HPDE6-E6E7 (cell line): Measurements from ENCODE around the gene NCEH1.
A peak's percentile ranks its signal among the peaks of the same experiment; 100 is the strongest.

Experiments
- DNase-seq: peaks from one replicate; pipeline ENCODE4 v3.0.0; 2011; ENCODE audit warnings: missing footprints; ENCODE audit errors: extremely low spot score

NCEH1 gene

DNA sequence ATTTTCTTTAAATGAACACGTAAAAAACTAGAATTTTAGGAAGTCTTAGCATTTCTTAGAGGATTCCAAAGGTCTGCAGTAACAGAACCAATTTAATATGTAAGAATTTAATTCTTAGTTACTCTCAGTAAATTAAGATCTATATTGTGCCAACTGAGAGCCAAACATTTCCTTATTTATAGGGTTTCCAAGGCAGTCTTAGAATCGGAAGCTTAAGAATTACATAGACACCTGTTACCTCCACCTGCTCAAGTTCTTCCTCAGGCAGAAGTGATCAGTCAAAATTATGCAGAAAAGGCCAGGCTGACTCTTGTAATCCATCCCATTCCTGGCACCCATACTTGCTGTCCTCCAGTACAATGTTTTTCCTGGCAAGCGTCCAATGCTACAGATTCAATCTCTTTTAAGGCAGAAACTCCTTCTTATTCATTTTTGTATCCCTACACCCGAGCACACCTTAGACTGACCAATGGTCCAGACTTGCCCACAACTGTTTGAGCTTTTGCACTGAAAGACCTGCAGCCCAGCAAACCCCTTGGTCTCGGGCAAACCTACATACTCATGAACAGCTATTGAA, 64.3 kb downstream of the NCEH1 start:
- DNase-seq, result no peak

- DNase-seq, result no peak
Observed at GRCh38 chr3:172644258-172644657, 66.6 kb downstream of the NCEH1 start.

GRCh38 chr3:172643506-172644179, 67.2 kb downstream of the NCEH1 start:
- no peak for DNase-seq

DNA sequence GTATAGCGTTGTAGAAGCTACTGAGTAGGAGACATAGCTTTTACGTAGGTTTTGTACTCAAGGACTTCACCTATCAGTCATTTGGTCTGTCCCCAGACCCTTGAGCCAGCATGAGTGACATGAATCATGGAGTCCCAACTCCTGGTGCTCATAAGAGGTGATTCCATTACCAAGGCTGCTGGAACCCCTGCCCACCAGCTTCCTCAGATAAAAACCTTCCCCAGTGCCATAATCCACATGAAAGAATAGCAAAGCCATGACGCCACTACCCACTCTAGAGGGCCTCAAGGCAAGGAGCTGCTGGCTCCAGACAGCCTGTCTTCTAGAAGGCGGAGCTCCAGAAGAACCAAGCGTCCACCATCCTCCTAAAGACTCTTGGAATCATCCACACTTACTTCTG, 69.6 kb downstream of the NCEH1 start:
- DNase-seq, result no peak

DNA sequence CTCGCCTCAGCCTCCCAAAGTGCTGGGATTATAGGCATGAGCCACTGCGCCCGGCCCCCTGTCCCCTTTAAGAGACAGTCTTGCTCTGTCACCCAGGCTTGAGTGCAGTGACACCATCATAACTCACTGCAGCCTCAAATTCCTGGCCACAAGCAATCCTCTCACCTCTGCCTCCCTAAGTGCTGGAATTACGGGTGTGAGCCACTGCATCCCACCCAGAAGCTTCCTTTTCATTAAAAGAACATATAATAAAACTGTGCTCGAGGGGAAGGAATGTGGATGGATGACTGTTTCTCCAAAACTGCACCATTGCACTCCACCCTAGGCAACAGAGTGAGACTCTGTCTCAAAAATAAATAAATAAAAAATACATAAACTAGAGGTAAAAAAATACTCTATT, 70.1 kb downstream of the NCEH1 start:
- DNase-seq, result no peak

DNA sequence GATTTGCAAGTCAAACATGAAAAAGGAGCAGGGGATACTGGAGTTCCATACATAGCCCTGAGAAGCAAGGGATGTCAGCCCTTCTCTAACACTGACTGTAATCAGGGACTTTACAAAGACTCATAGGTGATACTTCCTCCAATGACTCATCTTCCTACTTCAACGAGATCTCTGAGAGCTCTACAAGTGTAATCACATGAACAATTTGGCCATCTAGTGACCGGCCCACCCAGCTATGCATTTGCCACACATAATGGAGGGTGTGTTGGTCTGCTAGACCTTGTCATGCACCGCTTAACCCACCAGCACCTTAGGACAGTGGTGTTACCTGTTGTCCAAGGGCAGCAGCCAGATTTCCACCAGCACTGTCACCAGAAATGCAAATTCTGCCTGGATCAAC, 75.3 kb downstream of the NCEH1 start:
- peak; percentile 89 for DNase-seq

DNA sequence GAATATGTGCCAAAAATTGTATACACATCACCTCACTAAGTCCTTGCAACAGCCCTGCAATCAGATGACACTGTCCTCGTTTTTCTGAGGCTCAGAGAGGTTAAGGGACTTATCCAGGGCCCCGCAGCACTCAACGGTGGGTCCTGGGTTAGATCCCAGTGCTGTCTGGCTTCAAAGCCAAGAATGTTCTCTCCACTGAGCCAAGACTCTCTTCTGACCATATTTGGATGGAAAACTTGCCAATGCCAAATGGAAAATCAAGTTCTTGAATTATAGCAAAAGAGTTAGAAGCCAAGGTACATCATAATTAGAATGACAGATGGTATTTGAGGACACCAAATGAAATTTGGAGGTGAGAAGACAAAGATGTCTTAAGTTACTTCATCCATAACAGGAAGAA, 75.9 kb downstream of the NCEH1 start:
- DNase-seq, result no peak

- no peak for DNase-seq
Observed at GRCh38 chr3:172630316-172630715, 80.6 kb downstream of the NCEH1 start.

- no peak for DNase-seq
Observed at GRCh38 chr3:172629470-172629869, 81.4 kb downstream of the NCEH1 start.

DNA sequence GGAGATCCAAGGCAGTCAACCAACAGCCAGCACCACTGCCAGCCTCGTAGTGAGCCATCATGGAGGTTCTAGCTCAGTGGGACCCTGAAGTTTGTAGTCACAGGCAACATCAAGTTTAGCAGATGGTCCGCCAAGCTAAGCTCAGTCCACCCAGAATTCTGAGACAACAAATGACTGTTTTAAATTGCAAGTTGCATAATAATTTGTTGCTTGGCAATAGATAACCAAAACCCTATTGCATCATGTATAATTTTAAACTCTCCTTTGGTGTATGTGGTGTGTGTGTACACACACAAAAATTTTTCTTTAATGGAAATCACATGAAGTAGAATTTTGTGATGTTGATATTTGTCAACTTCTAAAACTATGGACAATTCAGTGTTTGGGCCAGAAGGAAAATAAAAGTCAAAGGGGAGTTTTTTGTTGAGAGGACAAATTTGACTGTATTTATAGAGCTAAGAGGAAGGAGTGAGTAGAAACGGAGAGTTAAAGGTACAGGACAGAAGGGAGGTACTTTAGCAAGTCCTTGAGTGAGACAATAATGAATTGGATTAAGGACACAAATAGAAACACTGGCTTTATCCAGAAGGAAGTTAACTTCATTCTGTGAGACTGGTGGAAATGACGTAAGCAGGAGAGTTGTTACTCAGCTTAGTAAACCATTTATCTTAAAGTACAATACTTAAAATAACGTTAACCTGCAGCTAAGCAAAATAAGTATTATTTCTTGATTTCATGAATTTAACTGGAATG, 83.6 kb downstream of the NCEH1 start:
- no peak for DNase-seq

GRCh38 chr3:172626021-172626640, 84.7 kb downstream of the NCEH1 start:
- no peak for DNase-seq

GRCh38 chr3:172625404-172625803, 85.5 kb downstream of the NCEH1 start:
- no peak for DNase-seq

DNA sequence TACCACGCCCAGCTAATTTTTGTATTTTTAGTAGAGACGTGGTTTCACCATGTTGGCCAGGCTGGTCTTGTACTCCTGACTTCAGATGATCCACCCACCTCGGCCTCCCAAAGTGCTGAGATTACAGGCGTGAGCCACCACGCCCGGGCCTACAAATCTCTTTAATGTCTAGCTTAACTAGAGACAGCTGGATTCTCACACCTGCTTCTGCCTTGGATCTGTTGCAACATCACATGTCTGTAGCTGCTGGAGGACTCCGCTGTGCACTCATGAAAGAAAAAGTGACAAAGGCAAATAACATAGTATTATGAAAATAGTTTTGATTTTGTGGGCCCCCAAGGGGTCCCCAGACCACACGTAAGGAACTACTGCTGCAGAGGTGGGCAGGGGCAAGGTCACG, 85.9 kb downstream of the NCEH1 start:
- no peak for DNase-seq

GRCh38 chr3:172622916-172623700, 87.8 kb downstream of the NCEH1 start:
- peak; percentile 35 for DNase-seq

DNA sequence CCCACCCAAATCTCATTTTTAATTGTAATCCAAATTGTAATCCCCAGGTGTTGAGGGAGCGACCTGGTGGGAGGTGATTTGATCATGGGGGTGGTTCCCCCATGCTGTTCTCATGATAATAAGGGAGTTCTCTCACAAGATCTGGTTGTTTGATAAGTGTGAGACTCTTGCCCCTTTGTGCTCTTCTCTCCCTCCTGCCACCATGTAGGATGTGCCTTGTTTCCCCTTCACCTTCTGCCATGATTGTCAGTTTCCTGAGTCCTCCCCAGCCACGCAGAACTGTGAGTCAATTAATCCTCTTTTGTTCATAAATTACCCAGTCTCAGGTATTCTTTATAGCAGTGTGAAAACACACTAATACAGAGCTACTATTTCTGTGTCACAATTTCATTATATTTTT, 88.7 kb downstream of the NCEH1 start:
- DNase-seq, result no peak

GRCh38 chr3:172617976-172618375, 92.9 kb downstream of the NCEH1 start:
- no peak for DNase-seq

- DNase-seq, result no peak
Observed at GRCh38 chr3:172617013-172617706, 93.7 kb downstream of the NCEH1 start.

DNA sequence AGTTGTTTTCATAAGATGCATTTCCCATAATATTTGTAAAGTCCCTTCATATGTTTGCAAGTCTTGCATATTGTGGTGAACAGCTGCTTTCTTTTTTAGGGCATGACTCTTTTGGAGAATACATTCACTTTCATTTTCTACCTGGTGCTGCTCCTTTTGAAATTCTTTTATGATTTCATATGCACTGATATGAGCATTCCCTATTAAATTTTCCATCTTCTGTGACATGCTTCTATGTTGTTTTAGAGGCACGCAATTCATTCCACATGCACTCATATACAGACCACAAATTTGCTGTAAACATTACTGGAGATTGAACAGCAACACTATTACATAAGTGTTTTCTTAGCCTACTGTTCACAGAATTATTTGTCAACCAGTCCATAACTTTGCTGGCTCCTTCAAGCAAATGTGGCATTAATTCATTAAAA, 94.8 kb downstream of the NCEH1 start:
- no peak for DNase-seq

DNA sequence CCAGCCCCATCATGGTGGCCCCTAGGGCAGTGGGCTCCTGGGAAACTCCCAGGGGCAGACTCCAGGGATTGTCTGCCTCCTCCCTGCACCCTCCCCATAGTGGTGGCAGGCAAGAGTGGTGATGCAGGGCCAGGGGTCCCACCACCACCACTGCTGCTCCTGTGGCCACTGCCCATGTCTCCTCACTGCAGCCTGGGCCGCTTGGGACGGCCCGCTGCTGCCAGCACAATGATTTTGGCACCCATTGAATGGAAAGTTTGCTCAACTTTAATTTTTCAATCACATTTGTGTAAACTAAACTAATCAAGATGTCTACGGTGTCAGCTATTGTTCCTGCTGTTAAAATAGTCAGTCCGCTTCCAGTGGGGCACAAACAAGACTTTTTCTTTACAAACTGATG, 95.6 kb downstream of the NCEH1 start:
- no peak for DNase-seq

DNA sequence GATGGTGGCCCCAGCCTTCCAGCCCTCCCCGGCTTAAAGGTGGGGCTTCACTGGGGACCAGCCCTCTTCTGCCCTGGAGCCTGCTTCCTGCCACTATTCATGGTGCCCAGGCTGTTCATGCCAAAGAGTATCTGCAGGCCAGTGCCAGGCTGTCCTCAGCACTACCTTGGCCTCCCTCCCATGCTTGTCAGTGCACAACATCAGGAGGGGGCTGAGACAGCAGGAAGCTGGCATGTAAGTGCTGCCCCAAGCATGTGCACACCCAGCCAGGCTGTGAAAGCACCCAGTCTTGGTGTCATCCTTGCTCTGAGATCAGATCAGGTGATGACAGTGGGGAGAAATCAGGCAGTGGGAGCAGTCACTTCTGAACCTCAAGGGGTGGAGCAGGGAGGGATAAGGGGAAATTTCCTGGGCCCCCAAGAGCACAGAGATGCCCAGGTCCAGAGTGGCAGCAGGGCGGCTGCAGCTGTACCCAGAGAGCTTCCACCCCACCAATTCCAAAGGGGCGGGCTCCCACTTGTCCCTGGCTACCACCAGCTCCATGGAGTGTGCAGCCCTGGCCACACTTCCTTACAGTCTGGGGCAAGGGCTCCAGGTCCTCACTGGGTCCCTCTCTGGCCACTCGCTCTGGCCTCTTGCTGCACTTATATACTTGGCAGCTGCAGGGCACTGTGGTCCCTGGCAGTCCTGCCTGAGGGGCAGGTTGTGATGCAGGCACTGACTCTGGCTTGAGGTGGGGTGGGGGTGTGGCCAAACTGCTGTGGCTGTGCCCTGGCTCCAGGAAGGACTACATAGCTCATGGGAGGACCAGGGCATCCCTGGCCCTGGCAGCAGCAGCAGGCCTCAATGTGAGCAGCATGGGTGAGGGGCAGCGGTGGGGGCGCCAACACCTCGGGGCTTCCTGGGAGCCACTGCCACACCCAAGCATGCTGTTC, 96.3 kb downstream of the NCEH1 start:
- DNase-seq, result no peak
